Stimulated activated CD4-positive, alpha-beta T cell treated with anti-CD3 and anti-CD28 coated beads, Interleukin-4, amount 100 ng/mL, for 4 hours (primary cell): ENCODE measurements around the gene EPS15.
"Not testable (repeated sequence)": the region's sequence is repeated elsewhere in the genome, so short reads cannot be mapped to it uniquely, and the experiment has no call there.

Experiments
- DNase-seq, 2 experiments: peaks; one replicate each; pipeline ENCODE4 v3.0.0-alpha.2; 2020

The EPS15 gene

DNA sequence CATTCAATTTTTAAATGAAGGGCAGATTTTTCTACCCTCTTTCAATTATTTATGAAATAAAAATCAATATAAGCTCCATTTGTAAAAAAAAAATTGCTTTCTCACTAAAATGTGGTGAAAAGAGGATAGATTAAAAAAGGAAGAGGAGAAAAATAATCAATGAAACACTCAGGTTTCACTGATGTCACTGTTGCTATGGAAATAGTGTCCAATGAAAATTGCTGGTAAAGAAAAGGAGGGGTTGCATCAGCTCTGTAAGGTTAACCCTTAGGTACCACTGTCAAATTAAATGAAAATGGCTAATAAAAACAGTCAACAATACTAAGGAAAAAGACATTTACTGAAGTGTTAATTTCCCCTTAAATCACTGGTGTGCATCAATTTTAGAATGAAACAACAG lies 97.1 kb downstream of the EPS15 start:
- DNase-seq = no peak

DNA sequence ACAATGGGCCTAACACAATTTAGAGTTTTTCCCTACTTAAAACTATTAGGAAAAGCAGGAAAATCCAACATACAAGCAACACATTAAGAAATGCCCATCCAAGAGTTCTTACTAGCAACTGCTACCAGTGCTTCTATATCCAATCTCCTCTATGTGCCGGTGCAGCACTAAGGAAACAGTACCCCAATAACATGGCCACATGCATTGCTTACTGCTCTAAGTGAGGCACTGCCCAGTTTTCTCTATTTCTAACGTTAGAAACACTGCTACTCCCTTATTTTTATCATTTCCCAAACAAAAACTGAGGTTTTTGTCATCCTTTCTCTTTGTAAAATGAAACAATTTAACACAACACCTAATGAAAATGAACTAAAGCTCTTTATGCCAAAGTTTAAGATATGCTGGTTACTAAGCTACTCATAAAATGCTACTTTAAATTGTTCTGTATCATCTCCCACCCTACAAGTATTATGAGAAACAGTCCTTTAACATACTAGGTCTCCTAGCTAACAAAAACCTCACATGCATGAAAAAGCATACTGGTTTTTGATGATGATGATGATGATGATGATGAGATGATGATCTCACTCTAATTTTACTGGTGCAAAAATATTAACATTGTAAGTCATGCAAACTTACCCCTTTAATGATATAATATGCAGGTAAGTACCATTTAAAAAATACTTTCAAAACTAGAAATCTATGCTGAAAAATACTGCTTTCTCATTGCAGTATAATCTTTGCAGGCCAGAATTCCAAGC lies 98.0 kb downstream of the EPS15 start:
- DNase-seq = no peak

DNA sequence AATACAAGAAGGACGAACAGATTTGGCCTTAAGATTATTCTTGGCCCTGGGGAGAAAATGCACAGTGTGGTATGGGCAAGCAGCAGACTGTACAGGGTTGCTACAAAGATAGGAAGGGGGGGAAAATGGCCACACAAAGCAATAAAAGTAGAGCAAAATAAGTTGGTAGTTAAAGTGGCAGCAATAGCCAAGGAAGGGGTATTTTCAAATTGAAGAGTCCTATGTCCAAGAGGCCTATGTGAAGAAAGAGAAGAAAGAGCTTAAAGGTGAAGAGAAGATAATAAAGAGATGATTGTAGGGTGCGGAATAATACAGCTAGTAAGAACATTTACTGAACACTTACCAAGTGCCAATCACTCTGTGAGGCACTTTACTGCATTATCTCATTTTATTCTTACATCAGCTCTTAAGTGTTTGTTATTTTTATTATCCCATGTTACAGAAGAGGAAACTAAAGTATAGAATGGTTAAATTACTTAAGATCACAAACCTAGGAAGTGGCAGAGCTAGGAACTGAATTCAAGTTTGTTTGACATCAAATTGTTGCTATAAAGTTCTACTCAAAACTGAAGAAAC lies 100.6 kb downstream of the EPS15 start:
- no peak for DNase-seq

DNA sequence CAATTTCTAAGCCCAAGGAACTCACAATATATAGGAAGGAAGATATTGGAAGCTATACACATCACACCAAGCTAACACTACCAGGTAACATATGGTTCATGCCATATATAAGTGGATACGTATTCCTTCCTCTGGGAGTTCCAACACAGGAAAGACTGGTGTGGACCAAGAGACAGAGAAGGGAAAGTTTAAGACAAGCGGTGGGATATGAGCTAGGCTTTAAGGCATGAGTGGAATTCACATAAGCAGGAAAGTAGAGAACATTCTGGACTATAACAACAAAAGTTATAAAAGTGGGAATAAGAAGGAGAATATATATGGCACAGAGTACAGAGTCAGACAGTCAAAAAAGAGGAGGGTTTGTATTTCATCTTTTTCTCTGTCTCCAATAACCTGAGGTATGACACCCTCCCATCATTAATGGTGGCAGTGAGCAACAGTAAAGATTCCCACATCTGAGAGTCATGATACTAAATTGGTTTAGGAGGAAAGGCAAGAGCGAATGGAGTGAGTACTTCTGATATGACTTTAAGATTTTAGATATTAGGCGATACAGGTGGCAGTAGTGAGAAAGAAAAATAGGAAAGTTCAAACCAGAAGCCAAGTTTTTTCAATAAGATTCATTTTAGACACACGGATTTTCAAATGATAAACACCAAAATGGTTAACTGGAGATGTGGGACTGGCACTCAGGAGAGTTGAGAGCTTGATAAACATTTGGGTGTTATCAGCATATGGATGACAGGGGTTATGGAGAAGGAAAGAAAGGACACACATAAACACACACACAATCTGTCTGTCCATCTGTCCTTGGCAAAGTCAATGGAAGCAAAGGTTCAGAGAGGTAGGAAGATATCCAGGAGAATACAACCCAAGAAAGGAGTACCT lies 101.3 kb downstream of the EPS15 start:
- DNase-seq = no peak

DNA sequence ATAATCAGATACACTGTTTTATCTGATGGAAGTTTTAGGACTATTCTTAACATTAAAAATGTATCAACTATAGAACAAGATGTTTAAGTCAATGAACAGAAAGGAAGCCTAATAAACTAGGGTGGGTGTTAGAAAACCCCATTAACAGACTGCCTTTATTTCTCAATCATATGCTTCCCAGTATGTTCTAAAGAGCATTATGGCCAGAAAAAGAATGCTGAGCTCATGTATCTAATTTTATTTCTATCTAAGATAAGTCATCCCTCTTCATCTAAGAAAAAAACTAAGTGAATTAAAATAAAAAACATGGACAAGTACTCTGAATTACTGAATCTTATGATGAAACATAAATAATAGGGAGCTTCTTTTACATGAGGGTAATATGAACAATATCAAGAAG lies 102.2 kb downstream of the EPS15 start:
- no peak for DNase-seq

DNA sequence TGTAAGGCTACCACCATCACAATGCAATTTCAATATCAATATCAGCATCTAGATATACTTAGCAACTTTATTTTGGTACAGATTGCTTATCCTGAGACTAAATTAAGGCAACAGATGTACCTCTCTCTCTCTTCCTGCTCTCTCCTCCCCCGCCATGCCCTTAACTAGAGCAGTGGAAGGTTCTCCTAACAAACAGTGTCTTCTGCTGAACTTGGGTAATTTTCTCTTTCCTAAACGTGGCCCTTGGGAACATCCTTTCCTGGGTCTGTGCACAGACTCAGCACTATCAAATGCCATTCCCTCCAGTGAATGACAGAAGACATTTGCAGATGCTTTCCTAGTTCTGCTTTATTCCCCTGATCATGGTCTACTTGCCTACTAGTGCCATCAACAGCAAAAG lies 103.1 kb downstream of the EPS15 start:
- DNase-seq = no peak

DNA sequence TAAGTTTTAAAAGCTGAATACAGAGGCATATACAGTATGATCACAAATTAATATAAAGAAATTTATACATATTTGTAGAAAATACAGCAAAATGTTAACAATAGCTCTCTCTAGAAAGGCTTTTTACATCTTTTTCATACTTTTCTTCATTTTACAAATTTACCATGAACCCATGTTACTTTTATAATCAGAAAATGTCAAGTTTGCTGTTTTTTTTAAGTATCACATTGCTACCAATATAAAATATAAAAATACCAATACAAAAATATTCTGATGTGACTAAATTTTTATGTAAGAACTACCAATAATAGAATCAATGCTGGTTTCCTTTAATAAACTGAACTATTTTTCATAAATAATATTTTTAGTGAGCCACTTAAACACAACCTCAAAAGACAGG lies 104.3 kb downstream of the EPS15 start:
- no peak for DNase-seq

DNA sequence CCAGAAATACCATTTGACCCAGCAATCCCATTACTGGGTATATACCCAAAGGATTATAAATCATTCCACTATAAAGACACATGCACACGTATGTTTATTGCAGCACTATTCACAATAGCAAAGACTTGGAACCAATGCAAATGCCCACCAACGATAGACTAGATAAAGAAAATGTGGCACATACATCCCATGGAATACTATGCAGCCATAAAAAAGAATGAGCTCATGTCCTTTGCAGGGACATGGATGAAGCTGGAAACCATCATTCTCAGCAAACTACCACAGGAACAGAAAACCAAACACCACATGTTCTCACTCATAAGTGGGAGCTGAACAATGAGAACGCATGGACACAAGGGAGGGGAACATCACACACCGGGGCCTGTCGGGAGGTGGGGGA lies 107.2 kb downstream of the EPS15 start:
- DNase-seq = not testable (repeated sequence)

DNA sequence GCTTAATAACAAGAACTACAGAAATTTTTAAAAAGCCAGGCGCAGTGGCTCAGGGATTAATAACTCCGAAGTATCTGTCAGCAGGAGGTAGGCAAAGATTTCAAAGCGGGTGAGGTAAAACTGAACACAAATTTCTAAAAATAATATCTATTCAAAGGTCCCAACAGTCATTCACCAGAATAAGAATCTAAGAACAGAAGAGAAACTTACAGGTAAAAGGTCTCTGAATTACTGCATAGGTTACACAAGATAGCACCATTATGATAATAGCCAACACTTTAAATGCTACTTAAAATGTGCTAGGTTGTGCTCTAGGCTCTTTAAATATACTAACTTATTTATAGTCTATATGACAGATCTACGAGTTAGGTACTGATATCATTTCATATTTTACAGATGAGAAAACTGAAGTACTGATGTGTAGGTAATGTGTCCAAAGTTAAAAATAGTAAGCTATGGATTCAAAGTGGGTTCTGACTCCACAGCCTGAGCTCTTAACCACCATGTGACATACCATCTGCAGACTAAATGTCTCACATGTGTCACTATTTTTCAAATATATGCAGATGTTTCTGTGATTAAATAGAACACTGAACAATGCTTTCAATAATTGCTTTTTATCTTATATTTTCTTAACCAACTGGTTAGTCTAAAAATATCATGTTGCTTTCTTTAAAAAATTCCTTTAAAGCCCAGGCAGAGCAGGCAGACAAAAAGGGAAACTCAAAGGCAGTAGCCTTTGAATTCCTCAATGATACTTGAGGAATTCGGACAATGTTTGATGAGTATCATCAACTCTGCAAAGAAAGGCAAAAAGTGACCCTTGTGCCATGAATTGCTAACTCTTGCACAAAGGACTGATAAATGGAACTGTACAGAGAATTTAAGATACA lies 108.3 kb downstream of the EPS15 start:
- DNase-seq = no peak

DNA sequence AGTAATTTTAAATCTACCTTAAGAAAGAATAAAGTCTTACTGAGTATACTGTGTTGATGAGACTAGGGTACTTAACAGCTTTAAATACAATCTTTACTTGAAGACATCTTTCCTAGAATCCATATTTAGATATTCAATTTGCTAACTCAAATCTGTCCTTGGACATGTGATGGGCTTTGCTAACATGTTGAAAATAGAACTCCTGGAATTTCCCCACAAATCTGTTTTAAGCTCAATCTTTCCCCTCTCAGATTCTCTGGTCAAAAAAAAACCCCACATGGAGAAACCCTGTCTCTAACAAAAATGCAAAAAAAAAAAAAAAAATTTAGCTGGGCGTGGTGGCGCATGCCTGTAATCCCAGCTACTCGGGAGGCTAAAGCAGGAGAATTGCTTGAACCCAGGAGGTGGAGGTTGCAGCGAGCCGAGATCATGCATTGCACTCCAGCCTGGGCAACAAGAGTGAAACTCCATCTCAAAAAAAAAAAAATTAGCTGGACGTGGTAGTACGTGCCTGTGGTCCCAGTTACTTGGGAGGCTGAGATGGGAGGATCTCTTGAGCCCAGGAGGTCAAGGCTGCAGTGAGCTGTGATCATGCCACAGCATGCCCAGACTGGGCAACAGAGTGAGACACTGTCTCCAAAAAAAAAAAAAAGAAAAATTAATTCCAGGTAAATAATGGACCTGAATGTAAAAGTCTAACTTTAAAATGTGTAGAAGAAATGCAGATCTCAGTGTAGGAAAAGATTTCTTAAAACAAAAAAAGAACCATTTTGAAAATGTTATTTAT lies 109.1 kb downstream of the EPS15 start:
- DNase-seq = not testable (repeated sequence)

DNA sequence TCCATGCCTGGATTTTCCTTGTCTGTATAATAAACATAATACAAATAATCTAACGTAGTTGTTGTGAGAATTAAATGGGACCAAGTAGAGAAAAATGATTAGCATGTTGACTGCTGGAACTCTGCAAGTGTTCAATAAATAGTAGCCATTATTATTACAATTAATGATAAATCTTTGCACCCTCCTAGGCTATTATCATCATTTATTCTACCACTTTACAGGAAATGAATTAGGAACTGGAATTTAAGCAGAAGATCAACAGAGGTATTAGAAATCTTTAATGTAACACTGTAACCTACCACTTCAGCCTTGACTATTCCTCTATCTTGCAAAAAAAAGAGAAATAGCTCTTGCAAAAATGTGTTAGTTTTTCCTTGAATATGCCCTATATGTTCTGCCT lies 126.8 kb downstream of the EPS15 start:
- DNase-seq = no peak

DNA sequence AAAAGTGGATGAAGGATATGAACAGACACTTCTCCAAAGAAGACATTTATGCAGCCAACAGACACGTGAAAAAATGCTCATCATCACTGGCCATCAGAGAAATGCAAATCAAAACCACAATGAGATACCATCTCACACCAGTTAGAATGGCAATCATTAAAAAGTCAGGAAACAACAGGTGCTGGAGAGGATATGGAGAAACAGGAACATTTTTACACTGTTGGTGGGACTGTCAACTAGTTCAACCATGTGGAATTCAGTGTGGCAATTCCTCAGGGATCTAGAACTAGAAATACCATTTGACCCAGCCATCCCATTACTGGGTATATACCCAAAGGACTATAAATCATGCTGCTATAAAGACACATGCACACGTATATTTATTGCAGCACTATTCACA lies 128.4 kb downstream of the EPS15 start:
- not testable (repeated sequence) for DNase-seq

DNA sequence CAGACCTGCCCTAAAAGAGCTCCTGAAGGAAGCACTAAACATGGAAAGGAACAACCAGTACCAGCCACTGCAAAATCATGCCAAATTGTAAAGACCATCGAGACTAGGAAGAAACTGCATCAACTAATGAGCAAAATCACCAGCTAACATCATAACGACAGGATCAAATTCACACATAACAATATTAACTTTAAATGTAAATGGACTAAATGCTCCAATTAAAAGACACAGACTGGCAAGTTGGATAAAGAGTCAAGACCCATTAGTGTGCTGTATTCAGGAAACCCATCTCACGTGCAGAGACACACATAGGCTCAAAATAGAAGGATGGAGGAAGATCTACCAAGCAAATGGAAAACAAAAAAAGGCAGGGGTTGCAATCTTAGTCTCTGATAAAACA lies 131.8 kb downstream of the EPS15 start:
- not testable (repeated sequence) for DNase-seq

DNA sequence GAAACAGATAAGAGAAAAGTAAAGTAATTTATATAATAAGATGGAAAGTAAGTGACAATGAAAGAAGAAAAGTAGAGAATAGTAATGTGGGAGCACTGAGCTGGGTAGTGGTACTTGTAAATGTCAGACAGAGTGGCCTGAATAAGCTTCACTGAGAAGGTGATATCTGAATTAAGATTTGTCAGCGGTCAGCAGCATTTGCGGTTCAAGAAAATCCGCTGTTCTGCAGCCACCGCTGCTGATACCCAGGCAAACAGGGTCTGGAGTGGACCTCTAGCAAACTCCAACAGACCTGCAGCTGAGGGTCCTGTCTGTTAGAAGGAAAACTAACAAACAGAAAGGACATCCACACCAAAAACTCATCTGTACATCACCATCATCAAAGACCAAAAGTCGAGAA lies 132.8 kb downstream of the EPS15 start:
- DNase-seq = not testable (repeated sequence)

DNA sequence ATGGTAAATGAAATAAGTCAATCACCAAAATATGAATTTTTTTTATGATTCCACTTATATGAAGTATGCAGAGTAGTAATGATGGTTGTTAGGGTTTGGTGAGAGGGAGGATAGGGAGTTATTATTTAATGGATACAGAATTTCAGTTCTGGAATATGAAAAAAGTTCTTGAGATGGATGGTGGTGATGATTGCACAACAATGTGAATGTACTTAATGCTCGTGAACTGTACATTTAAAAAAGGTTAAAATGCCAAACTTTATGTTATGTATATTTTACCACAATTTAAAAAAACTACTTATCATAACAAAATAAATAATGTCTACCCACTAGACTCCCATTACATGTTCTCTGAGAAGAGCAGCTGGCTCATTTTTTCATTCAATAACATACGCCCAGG lies 133.3 kb downstream of the EPS15 start:
- no peak for DNase-seq

DNA sequence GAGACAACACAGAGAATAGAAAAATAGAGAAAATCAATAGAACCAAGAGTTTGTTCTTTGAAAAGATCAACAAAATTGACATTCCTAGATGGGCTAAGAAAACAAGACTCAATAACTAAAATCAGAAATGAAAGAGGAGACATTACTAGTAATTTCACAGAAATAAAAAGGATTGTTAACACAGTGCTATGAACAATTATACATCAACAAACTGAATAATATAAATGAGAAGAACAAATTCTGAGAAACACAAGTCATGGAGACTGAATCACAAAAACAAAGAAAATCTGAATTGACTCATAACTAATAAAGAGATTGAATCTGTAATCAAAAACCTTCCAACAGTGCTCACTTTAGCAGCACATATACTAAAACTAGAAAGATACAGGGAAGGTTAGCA lies 137.1 kb downstream of the EPS15 start:
- no peak for DNase-seq

DNA sequence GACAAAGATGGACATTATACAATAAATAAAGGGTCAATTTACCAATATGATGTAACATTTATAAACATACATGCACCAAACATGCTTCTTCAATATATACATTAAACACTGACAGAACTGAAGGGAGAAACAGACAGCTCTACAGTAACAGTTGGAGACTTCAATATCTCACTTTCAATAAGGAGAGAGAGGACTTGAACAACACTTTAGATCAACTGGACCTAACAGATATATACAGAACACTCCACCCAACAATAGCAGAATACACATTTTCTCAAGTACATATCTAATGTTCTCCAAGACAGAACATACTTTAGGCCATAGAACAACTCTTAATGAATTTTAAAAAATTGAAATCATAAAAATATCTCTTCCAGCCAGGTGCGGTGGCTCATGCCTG lies 138.1 kb downstream of the EPS15 start:
- no peak for DNase-seq

DNA sequence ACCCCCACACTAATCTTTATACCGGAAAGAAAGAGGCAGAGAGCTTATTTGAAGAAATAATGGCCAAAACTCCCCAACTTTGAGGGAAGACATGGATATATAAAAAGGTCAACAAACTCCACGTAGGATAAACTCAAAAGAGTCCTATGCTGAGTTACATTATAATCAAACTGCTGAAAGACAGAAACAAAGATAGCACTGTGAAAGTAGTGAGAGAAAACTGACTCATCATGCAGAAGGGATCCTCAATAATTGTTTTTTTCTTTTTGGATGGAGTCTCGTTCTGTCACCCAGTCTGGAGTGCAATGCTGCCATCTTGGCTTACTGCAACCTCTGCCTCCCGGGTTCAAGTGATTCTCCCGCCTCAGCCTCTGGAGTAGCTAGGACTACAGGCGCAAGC lies 140.2 kb downstream of the EPS15 start:
- no peak for DNase-seq

DNA sequence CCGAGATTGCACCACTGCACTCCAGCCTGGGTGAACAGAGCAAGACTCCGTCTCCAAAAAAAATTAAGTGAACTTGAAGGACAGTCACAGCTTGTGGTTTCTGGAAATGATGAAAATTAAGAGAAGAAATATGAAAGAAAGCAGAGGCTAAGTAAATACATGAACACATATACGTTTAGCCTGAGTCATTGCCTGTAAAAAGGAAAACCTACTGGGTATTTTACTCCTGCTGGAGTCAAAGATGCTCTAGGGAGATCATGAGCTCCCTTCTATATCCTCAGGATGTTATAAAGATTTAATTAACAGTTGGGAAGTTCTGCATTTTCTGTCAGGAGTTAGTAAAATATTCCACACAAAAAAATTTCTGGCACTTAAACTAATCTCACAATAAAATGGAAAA lies 145.2 kb downstream of the EPS15 start:
- DNase-seq = no peak

DNA sequence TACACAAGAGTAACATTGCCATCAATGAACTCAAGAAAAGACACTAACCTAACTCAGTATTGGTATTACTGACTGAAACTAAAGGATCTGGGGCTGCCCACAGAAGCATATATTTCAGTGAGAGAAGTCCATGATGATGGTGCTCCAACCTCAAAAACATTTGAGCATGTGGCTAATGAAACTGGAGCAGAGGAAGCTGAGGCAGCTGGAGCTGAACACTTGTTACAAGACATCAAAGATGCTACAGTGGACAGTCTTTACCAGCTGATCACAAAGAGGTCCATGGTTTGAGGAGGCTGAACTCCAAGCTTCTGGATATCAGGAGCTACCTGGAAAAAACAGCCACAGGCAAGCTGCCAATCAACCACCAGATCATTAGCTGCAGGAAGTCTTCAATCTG lies 146.5 kb downstream of the EPS15 start:
- DNase-seq = no peak

DNA sequence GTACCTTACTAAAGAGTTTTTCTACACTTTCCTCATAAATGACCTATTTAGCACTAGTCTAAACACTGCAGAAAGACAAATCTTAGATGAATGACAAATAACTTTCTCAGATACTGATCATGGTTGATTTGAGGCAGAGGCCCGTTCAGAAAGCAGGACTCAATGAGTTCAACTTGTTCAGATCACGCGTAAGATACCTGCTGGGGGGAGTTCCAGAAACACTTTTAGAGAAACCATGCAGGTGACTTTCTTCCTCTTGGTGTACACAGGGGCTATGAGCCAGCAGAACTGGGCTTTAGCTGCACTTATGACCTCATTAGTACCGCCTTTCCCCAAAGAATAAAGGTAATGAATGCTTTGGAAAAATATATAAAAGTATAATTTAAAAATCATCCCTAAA lies 149.9 kb downstream of the EPS15 start:
- no peak for DNase-seq

DNA sequence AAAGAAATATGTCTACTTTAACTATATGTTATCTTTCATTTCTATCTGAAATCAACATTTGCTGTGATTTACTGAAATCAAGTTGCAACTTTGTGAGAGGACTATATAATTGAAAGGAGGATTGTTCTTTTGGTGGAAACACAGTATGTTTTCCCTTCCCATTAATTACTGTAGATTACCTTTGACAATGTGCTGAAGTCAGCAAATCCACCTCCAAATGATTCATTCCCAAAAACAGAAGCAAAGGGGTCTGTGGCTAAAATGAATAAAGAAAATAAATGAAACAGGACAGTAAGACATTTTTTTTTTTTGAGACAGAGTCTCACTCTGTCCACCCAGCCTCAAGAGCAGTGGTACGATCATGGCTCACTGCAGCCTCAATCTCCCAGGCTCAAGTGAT lies 153.3 kb downstream of the EPS15 start:
- DNase-seq = no peak
